ENCODE results near the gene SEC14L3.

SEC14L3 gene

GRCh38 chr22:30441088-30441487, 30.7 kb downstream of the SEC14L3 start:
- DNase-seq, result no peak

GRCh38 chr22:30439836-30440235, 32.0 kb downstream of the SEC14L3 start:
- DNase-seq, result no peak

- no peak for DNase-seq
Observed at GRCh38 chr22:30439226-30439625, 32.6 kb downstream of the SEC14L3 start.

GRCh38 chr22:30438559-30438958, 33.3 kb downstream of the SEC14L3 start:
- no peak for DNase-seq

GRCh38 chr22:30436196-30436595, 35.6 kb downstream of the SEC14L3 start:
- DNase-seq, result no peak

- DNase-seq, result no peak
Observed at GRCh38 chr22:30435674-30436126, 36.1 kb downstream of the SEC14L3 start.

GRCh38 chr22:30434843-30435242, 37.0 kb downstream of the SEC14L3 start:
- DNase-seq, result no peak

GRCh38 chr22:30433773-30434172, 38.0 kb downstream of the SEC14L3 start:
- no peak for DNase-seq

GRCh38 chr22:30433227-30433626, 38.6 kb downstream of the SEC14L3 start:
- no peak for DNase-seq

GRCh38 chr22:30432520-30432919, 39.3 kb downstream of the SEC14L3 start:
- DNase-seq, result no peak

GRCh38 chr22:30432096-30432495, 39.7 kb downstream of the SEC14L3 start:
- no peak for DNase-seq

GRCh38 chr22:30430933-30431332, 40.9 kb downstream of the SEC14L3 start:
- DNase-seq, result no peak

- DNase-seq, result no peak
Observed at GRCh38 chr22:30429887-30430286, 41.9 kb downstream of the SEC14L3 start.

GRCh38 chr22:30427871-30428270, 43.9 kb downstream of the SEC14L3 start:
- no peak for DNase-seq

GRCh38 chr22:30426388-30427353, 45.1 kb downstream of the SEC14L3 start:
- peak; percentile 34 for DNase-seq

GRCh38 chr22:30425616-30426387, 46.0 kb downstream of the SEC14L3 start, which contains the start of gene MTFP1:
Gene MTFP1 (plus strand): TSS chr22:30425768. CDS start chr22:30425880, 112 bp downstream.
- DNase-seq, result no peak

- no peak for DNase-seq
Observed at GRCh38 chr22:30425327-30425615, 46.5 kb downstream of the SEC14L3 start.

GRCh38 chr22:30424534-30425326, 47.1 kb downstream of the SEC14L3 start:
- peak; percentile 1 for DNase-seq

- peak; percentile 95 for DNase-seq
Observed at GRCh38 chr22:30423959-30424533, 47.8 kb downstream of the SEC14L3 start.

- DNase-seq, result no peak
Observed at GRCh38 chr22:30423301-30423958, 48.4 kb downstream of the SEC14L3 start.

- no peak for DNase-seq
Observed at GRCh38 chr22:30422481-30423300, 49.1 kb downstream of the SEC14L3 start.
